HG03159 (cell line): ENCODE measurements around the gene FER1L5.
"Not testable (repeated sequence)": the region's sequence is repeated elsewhere in the genome, so short reads cannot be mapped to it uniquely, and the experiment has no call there.

Source experiments
- ATAC-seq: cut with Tn5 transposase; IDR thresholded peaks from one replicate; pipeline ENCODE4 v1.9.1; 2021; ENCODE audit warnings: mild to moderate bottlenecking, moderate library complexity; ENCODE audit not compliant: unreplicated experiment

FER1L5 gene

GRCh38 chr2:96633641-96634040 is 8.9 kb upstream of the FER1L5 start:
- no peak for ATAC-seq

DNA sequence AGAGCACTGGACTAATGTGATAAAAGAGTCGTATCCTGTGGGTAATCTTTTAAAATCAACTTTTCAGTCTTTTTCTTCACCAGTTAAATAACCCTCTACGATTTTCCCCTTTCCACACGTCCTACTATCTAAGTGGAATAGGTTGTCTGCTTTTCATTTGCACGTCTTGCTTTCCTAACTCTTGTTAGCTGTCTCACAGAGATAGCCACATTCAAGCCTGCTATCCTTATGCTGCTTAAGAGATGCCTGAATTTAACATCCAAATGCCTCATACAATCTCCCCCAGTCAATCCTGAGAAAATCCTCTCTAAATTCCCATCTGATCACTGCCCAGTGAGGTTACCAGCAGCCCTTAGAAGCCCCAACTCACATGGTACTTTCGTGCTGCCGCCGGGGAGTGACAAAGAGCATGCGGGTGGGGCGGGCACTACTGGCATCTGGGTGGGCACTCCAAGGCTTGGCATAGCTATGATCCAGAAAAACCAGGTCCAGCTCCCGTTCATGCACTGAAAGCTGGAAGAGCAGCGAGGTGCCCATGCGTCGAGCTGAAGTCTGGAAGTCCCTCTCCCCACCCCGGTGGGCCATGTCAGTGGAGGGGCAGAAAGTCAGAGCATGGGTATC is 5.9 kb upstream of the FER1L5 start:
- ATAC-seq: no peak

GRCh38 chr2:96637385-96638143 is 5.0 kb upstream of the FER1L5 start:
- peak; percentile 73 for ATAC-seq

DNA sequence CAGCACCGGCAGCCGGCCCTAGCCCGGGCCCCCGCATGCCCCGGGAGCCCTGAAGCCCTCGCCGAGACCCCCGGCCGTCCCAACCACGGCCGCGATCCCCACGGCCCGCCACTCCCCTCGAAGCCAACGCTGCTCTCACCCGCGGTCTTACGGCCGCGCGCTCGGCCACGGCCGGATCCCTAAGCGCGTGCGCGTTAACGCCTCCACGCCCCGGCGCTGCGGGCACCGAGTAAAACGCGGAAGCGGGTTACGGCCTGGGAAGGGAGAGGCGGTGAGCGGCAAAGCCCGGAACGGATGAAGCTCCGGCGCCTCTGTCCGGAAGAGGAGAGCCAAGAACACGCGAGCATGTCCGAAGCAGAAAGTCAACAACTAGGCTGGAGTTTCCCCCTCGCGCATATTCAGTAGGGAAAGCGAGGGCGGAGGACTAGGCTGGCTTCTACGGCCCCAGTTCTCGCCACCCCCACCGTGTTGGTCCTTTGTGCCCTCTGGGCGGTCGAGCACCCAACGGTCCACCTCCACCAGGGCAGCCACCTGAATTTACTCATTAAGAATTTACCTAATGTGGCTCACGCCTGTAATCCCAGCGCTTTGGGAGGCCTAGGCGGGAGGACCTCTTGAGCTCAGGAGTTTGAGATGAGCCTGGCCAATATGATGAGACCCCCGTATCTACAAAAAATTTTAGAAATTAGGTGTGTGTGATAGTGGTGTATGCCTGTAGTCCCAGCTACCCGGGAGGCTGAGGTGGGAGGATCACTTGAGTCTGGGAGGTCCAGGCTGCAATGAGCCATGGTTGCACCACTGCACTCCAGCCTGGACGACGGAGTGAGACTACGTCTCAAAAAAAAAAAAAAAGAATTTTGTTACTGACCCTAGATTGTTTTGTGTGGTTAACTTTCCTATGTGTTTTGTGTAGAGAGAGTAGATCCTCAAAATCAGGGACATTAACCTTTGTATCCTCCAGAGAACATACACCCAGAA is 4.1 kb upstream of the FER1L5 start, which contains the start of gene KANSL3:
TSS of gene KANSL3 (minus strand) at position 169 of the 978 bp plus-strand sequence. CDS start 1,177 bp downstream, outside the sequence.
- ATAC-seq: peak; percentile 80

- ATAC-seq: no peak
Measured at GRCh38 chr2:96647681-96648080, 5.1 kb downstream of the FER1L5 start.

DNA sequence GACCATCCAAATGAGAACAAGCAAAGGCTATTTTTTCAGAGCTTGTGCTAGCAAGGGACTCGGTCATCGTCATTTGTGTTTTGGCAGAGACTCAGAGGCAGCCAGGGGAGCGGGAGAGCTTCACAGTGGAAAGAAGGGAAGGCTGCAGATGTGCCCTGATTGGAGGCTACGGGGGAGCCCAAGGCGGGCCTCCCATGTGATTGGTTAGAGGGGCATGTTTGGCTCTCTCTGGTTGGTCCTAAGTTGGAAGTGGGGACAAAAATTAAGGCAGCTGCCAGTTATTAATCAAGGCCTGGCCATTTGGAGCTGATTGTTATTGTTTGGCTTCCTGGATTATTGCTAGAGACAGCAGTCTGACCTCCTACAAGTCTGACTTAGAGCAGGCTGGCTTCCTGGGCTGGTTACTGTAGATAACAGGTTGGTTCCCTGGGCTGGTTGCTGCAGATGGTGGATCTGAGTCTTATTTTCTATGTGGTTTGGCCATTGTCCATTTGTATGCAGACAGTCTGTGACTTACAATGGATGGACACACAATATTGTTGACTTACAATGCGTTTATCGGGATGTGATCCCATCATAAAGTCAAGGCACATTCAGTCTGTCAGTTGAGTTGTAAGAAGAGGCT is 5.9 kb downstream of the FER1L5 start:
- no peak for ATAC-seq

- no peak for ATAC-seq
Measured at GRCh38 chr2:96649342-96649741, 6.8 kb downstream of the FER1L5 start.

GRCh38 chr2:96651793-96652192 is 9.2 kb downstream of the FER1L5 start:
- ATAC-seq: no peak

GRCh38 chr2:96654791-96655190 is 12.2 kb downstream of the FER1L5 start:
- not testable (repeated sequence) for ATAC-seq

GRCh38 chr2:96655526-96655925 is 13.0 kb downstream of the FER1L5 start:
- no peak for ATAC-seq

- ATAC-seq: no peak
Measured at GRCh38 chr2:96656540-96656939, 14.0 kb downstream of the FER1L5 start.

- ATAC-seq: no peak
Measured at GRCh38 chr2:96661324-96661723, 18.8 kb downstream of the FER1L5 start.

DNA sequence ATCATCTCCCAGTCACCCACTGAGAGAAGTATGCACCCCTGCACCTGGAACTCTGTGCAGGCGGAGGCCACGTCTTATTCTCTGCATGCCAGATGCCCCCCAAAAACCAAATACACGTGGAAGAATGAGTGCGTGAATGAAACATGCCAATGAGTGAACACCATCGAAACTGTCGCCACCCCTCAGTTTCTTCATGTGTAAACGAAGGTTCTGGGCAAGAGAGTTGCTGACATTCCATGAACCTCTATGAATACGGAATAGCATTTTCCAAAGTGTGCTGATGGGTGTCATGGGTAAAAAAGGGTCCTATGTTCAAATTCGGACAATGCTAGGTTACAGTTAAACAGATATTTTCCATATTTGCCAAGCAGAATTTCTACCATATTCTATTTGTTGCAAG is 19.8 kb downstream of the FER1L5 start:
- no peak for ATAC-seq

DNA sequence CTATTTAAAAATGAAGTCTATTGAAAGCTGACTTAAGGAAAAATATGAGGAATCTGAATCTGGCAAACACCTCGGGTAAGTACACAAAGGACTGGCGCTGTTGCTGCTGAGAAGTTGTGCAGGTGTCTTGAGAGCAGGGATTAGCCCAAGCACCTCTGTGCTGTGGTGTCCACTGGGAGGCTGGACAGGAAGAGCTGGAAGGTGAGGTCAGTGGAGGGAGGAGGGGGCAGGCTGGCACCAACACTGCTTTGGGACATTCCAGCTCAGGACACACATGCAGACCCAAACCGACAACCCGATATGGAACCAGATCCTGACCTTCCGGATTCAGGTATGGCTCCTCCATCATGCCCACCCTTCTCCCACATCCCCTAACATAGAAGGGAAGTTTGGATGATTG is 20.6 kb downstream of the FER1L5 start:
- no peak for ATAC-seq

DNA sequence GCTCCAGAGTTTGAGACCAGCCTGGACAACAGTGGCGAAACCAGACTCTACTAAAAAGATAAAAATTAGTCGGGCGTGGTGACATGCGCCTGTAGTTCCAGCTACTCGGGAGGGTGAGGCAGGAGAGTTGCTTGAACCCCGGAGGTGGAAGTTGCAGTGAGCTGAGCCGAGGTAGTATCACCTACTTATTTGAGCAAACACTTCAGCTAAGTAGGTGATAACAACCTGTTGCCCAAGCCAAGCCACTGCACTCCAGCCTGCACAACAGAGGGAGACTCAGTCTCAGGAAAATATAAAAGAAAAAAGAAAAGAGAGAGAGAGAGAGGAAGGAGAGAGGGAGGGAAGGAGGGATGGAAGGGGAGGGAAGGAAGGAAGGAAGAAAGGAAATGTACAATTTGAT is 21.3 kb downstream of the FER1L5 start:
- no peak for ATAC-seq

DNA sequence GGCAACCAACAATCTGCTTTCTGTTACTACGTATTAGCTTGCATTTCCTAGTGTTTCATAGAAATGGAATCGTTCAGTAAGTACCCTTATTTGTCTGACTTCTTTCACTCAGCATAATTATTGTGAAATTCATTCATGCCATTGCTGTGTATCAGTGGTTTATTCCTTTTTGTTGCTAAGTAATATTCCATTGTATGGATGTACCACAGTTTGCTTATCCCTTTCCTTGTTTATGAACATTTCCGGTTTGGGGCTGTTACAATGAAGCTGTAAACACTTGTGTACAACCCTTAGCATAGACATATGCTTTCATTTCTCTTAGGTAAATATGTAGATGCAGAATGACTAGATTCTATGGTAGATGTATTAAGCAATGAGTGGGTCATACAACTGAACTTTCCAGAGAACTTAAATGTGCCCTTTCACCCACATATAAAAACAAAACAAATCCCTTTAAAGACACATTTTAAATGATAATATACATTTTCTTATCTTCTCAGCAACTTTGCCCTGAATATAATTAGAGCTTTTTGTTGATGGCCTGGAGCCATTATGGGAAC is 21.9 kb downstream of the FER1L5 start:
- no peak for ATAC-seq

- no peak for ATAC-seq
Measured at GRCh38 chr2:96665083-96665569, 22.6 kb downstream of the FER1L5 start.

DNA sequence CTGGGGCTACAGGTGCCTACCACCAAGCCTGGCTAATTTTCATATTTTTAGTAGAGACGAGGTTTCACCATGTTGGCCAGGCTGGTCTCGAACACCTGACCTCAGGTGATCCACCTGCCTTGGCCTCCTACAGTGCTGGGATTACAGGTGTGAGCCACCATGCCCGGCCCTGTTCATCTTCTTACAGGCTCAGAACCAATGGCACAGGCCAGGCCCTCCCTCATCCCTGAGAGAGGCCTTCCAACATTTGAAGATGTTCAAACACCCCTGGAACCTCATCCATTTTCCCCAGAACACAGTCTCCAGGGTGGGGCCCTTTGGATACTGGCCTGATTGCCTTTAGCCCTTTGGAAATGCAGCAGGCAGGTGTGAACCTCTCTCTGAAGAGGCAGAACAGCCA is 23.2 kb downstream of the FER1L5 start:
- ATAC-seq: not testable (repeated sequence)

DNA sequence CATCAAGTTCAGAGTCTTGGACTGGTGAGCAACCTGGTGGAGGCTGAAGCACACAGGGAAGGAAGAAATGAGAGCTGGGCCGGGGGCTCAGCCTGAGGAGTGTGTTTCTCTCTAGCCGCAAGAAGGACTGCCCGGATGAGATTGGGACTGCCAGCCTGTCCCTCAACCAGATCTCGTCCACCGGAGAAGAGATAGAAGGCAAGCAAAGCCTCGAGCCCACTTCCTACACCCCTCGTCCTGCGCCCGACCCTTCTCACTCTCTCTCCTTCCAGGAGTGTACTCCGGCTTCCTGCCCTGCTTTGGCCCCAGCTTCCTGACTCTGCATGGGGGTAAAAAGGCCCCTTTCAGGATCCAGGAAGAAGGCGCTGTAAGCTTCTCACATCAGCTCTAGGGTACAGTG is 26.2 kb downstream of the FER1L5 start:
- no peak for ATAC-seq

DNA sequence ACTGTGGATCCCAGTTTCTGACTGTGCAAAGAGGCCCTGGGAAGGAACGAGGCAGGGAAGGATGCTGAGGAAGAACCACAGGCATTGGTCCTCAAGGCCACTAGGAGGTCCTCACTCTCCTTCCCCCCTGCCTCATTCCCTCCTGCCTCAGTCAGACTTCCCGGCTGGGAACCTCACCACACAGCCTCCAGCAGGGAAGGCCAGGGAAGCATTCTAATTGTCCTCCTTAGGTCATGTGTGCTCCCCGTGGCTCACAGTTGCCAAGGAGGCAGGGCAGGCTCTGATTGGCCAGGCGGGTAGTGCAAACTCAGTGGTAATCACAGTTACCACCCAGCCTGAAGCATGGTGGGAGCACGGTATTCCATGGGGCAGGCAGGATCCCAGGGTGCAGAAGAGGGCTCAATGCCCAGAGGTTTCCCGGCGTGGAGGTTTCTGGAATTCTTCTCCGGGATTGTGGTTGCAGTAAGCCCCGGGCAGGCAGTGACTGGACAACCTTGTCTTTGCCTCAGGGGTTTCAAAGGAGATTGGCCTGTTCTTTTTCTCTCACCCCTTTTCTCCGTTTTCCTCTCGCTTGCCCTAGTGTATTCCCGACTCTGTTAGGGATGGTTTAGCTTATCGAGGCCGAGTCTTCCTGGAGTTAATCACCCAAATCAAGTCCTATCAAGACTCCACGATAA is 27.1 kb downstream of the FER1L5 start:
- no peak for ATAC-seq
